GM21737 (cell line): ENCODE data around the gene GPR89A.
"Not testable (repeated sequence)": the region's sequence is repeated elsewhere in the genome, so short reads cannot be mapped to it uniquely, and the experiment has no call there.

Experiments used
- ATAC-seq: cut with Tn5 transposase; IDR thresholded peaks from one replicate; pipeline ENCODE4 v1.9.1; 2021; ENCODE audit warnings: mild to moderate bottlenecking, moderate library complexity; ENCODE audit not compliant: unreplicated experiment

GPR89A gene

GRCh38 chr1:145607833-145608733, at the start of gene GPR89A:
Gene GPR89A, plus strand, starts transcription at chr1:145607988. Its CDS starts 146 bp downstream, at chr1:145608134.
- peak; percentile 93 for ATAC-seq

- not testable (repeated sequence) for ATAC-seq
These were observed 21.0 kb upstream of the GPR89A start for GRCh38 chr1:145586820-145587219.

- ATAC-seq, result not testable (repeated sequence)
These were observed 17.0 kb upstream of the GPR89A start for GRCh38 chr1:145590806-145591205.

GRCh38 chr1:145592347-145592746, 15.4 kb upstream of the GPR89A start:
- not testable (repeated sequence) for ATAC-seq

GRCh38 chr1:145595421-145595820, 12.4 kb upstream of the GPR89A start:
- not testable (repeated sequence) for ATAC-seq

GRCh38 chr1:145596236-145596635, 11.6 kb upstream of the GPR89A start:
- not testable (repeated sequence) for ATAC-seq

- not testable (repeated sequence) for ATAC-seq
These were observed 8.4 kb upstream of the GPR89A start for GRCh38 chr1:145599426-145599825.

GRCh38 chr1:145601593-145601992, 6.2 kb upstream of the GPR89A start:
- ATAC-seq, result no peak

- not testable (repeated sequence) for ATAC-seq
These were observed 948 bp upstream of the GPR89A start for GRCh38 chr1:145606840-145607239.

GRCh38 chr1:145607289-145607688, 499 bp upstream of the GPR89A start:
- ATAC-seq, result not testable (repeated sequence)

GRCh38 chr1:145610744-145611143, 3.0 kb downstream of the GPR89A start:
- ATAC-seq, result not testable (repeated sequence)

GRCh38 chr1:145620073-145620472, 12.3 kb downstream of the GPR89A start:
- ATAC-seq, result not testable (repeated sequence)

GRCh38 chr1:145622177-145622576, 14.4 kb downstream of the GPR89A start:
- ATAC-seq, result not testable (repeated sequence)

GRCh38 chr1:145636237-145636636, 28.4 kb downstream of the GPR89A start:
- not testable (repeated sequence) for ATAC-seq

GRCh38 chr1:145641886-145642285, 34.1 kb downstream of the GPR89A start:
- not testable (repeated sequence) for ATAC-seq

- ATAC-seq, result not testable (repeated sequence)
These were observed 36.2 kb downstream of the GPR89A start for GRCh38 chr1:145643990-145644389.

- not testable (repeated sequence) for ATAC-seq
These were observed 48.6 kb downstream of the GPR89A start for GRCh38 chr1:145656245-145656943.

GRCh38 chr1:145662502-145662901, 54.7 kb downstream of the GPR89A start:
- ATAC-seq, result not testable (repeated sequence)

GRCh38 chr1:145665015-145665414, 57.2 kb downstream of the GPR89A start:
- not testable (repeated sequence) for ATAC-seq

GRCh38 chr1:145670995-145671745, 63.4 kb downstream of the GPR89A start:
- ATAC-seq, result not testable (repeated sequence)

- not testable (repeated sequence) for ATAC-seq
These were observed 65.4 kb downstream of the GPR89A start for GRCh38 chr1:145673217-145673616.
